Upper lobe of left lung (tissue), 6 donors: Measurements from ENCODE around the gene EML4. TPM values are rescaled to one million over a fixed set of nuclear protein-coding genes. Genes with fewer than 3 reads are reported as not detected.
A peak's percentile ranks its signal among the peaks of the same experiment; 100 is the strongest.

ENCODE experiments used
- ATAC-seq, 2 donors: fragments of 200-7000 bp; cut with Tn5 transposase; one replicate each; pipeline ENCODE4 v1.9.1; 2022; ENCODE audit warnings: mild to moderate bottlenecking in 2 of 2, moderate library complexity in 2 of 2; ENCODE audit not compliant: low FRiP score in 2 of 2
- DNase-seq, 2 donors: peaks; one replicate each; pipeline ENCODE4 v3.0.0-alpha.2; 2019 to 2020
- H3K27ac ChIP-seq, 4 donors: fragments of 200-600 bp; sonication (generic); one replicate each; pipeline ENCODE4 v1.5.1; 2016 to 2019
- H3K27me3 ChIP-seq, 4 donors: fragments of 200-600 bp; sonication (generic); one replicate each; pipeline ENCODE4 v1.5.1; 2017 to 2019
- H3K36me3 ChIP-seq, 4 donors: fragments of 200-600 bp; sonication (generic); one replicate each; pipeline ENCODE4 v1.5.1; 2016 to 2019
- H3K4me1 ChIP-seq, 4 donors: fragments of 200-600 bp; sonication (generic); one replicate each; pipeline ENCODE4 v1.5.1; 2018 to 2019
- H3K4me3 ChIP-seq, 4 donors: fragments of 200-600 bp; sonication (generic); one replicate each; pipeline ENCODE4 v1.5.1; 2017 to 2019; ENCODE audit warnings: mild to moderate bottlenecking in 2 of 4, moderate library complexity in 1 of 4
- H3K9me3 ChIP-seq, 4 donors: fragments of 200-600 bp; sonication (generic); one replicate each; pipeline ENCODE4 v1.5.1; 2018 to 2019
- EP300 ChIP-seq, 4 donors: sonication (generic); formaldehyde crosslinking; IDR thresholded peaks; one replicate each; pipeline ENCODE4 v1.5.1; 2017; ENCODE audit warnings: antibody characterized with exemption in 4 of 4, control low read depth in 2 of 4
- POLR2A ChIP-seq, 4 donors: fragments of 450-650 bp; IDR thresholded peaks; one replicate each; pipeline ENCODE4 v1.5.1; 2016 to 2017; ENCODE audit warnings: antibody characterized with exemption in 4 of 4, mild to moderate bottlenecking in 2 of 4
- POLR2AphosphoS5 ChIP-seq, 2 donors: sonication (generic); formaldehyde crosslinking; IDR thresholded peaks; one replicate each; pipeline ENCODE4 v1.5.1; 2017; ENCODE audit warnings: antibody characterized with exemption in 2 of 2
- WGBS, 2 donors: methylation state at CpG; one replicate each; pipeline ENCODE4 v1.1.5; 2017 to 2018; 5-methylcytosine and 5-hydroxymethylcytosine counted together
- total RNA-seq, 6 donors: library from RNA; depleted of rRNA in 4 of 6; stranded (reverse); fragments of >200 nt in 4 of 6; gene quantifications; one replicate each; pipeline versions ENCODE4 v1.1.0 to v1.2.1, GENCODE V29; 2016 to 2021
- TF ChIP-seq, protein P1 (sequence below), 6 experiments: fragments of 450-650 bp in 4 of 6; fragments of 200-600 bp in 2 of 6; sonication (generic) in 2 of 6; IDR thresholded peaks; one replicate each; pipeline ENCODE4 v1.5.1; 2016 to 2019; ENCODE audit warnings: antibody characterized with exemption in 6 of 6
- donor health status: DM: no; HTN: no; CAD: no; lungs with moderate emphysema.
- donor health status: DM: no; HTN: yes; CAD: no; lungs with severe emphysema.

Gene EML4
- total RNA-seq, 6 donors from 2014 or later = 42.7 to 96.9 (median 62.0) TPM

DNA sequence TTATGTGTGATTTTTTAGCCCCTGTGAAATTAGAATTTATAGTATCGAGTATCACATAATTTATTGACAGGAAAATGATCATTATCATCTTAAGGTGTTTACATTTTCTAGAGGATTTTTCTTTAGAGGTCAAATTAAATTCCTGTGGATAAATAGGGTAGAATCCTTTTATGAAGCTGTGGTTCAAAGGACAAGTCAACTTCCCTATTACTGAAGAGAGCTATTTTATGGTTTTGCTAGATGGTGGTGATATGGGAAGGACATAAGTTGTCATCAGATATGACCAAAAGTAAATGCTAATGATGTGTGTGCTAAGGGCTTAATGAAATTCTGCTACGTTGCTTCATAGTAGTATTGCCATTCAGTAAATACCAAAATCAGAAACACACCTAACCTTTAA is 80.1 kb downstream of the EML4 start:
- Histone ChIP-seq H3K4me3 (no peak overlapping the region), H3K4me1 (peaks cover 9 to 19% (median 15%) of the 10 kb centered on the region in 4 donors), H3K27me3 (no peaks in the 10 kb centered on the region), H3K9me3 (no peaks in the 10 kb centered on the region), H3K27ac (peak overlapping the region in 1 of 4 donors; percentile 8), H3K36me3 (peaks cover 0 to 8% (median 0%) of the 10 kb centered on the region in 4 donors)
- WGBS, 2 donors = 28 to 38% methylated on average over 2 of the region's 2 CpGs
- ATAC-seq (peak in 1 of 2 donors; percentile 23), DNase-seq (no peak)
- no peak for TF ChIP-seq POLR2AphosphoS5 (IDR thresholded peaks at IDR 0.05)
- TF ChIP-seq, protein P1, sequence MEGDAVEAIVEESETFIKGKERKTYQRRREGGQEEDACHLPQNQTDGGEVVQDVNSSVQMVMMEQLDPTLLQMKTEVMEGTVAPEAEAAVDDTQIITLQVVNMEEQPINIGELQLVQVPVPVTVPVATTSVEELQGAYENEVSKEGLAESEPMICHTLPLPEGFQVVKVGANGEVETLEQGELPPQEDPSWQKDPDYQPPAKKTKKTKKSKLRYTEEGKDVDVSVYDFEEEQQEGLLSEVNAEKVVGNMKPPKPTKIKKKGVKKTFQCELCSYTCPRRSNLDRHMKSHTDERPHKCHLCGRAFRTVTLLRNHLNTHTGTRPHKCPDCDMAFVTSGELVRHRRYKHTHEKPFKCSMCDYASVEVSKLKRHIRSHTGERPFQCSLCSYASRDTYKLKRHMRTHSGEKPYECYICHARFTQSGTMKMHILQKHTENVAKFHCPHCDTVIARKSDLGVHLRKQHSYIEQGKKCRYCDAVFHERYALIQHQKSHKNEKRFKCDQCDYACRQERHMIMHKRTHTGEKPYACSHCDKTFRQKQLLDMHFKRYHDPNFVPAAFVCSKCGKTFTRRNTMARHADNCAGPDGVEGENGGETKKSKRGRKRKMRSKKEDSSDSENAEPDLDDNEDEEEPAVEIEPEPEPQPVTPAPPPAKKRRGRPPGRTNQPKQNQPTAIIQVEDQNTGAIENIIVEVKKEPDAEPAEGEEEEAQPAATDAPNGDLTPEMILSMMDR (IDR thresholded peaks at IDR 0.05) = no peak
- TF ChIP-seq EP300 (IDR thresholded peaks at IDR 0.05) = no peak
- no peak for TF ChIP-seq POLR2A (IDR thresholded peaks at IDR 0.05)

DNA sequence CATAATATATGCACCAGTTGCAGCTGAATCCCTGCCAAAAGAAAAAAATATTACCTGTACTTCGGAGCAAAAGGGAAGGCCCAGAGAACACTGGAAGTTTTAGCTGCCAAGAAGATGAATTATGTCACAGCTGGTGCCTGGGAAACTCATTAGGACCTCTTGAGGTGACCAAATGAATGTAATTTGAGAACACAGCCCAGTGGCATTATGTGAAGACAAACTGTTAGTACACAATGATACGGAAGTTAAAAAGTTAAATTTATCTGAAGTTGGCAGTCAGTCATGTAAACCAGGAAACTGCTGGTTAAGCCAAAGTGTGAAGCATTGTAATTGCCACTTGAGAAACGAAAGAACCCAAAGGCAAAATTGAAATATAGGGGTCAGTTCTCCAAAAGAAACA is 80.7 kb downstream of the EML4 start:
- peaks cover 0 to 8% (median 0%) of the 10 kb centered on the region in 4 donors for H3K36me3 ChIP-seq
- peak in 1 of 2 donors; percentile 35 for DNase-seq
- peak; percentile 38 to 80 for ATAC-seq
- peaks cover 9 to 19% (median 15%) of the 10 kb centered on the region in 4 donors for H3K4me1 ChIP-seq
- TF ChIP-seq EP300 (IDR thresholded peaks at IDR 0.05) (no peak), POLR2A (IDR thresholded peaks at IDR 0.05) (no peak), POLR2AphosphoS5 (IDR thresholded peaks at IDR 0.05) (no peak)
- TF ChIP-seq, protein P1 (IDR thresholded peaks at IDR 0.05) = no peak
- WGBS, 2 donors = 17 to 21% methylated on average over 3 of the region's 3 CpGs
- no peaks in the 10 kb centered on the region for H3K9me3 ChIP-seq
- H3K27ac ChIP-seq = peak overlapping the region in 2 of 4 donors; percentile 8 to 10
- H3K27me3 ChIP-seq = no peaks in the 10 kb centered on the region
- no peak overlapping the region for H3K4me3 ChIP-seq

DNA sequence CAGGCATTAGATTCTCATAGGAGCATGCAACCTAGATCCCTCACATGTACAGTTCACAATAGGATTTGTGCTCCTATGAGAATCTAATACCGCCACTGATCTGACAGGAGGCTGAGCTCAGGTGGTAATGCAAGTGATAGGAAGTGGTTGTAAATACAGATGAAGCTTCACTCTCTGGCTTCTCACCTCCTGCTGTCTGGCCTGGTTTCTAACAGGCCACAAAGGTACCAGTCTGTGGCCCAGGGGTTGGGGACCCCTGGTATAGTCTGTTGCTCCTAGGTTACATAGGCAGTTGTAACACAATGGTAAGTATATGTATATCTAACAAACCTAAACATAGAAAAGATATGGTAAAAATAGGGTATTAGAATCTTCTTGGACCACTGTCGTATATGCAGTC is 81.8 kb downstream of the EML4 start:
- H3K27ac ChIP-seq = no peak overlapping the region
- H3K4me3 ChIP-seq = no peak overlapping the region
- 86 to 96% methylated on average over 2 of the region's 2 CpGs for whole genome bisulfite sequencing, 2 donors

DNA sequence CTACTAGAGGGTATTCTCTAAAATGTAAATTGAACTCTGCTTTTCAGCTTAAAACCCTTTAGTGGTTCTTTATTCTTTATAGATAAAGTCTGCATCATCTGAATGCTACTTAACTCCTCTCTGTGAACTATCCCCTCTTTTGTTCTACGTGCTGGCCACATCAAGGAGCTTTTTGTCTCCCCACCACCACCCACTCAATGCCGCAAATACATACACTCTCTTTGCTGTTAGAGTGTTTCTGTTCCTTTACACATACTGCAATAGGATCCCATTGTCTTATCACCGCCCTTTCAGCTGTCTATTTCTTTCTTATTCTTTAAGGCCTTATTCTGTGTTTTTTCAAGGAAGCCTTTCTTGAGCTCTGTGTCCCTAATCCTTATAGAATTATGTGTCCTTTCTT is 83.3 kb downstream of the EML4 start:
- H3K27me3 ChIP-seq = no peaks in the 10 kb centered on the region
- DNase-seq = no peak
- no peak for ATAC-seq

More for the DNA sequence above, 81.8 kb downstream of the EML4 start:
- Histone ChIP-seq H3K4me1 (peaks cover 9 to 20% (median 15%) of the 10 kb centered on the region in 4 donors), H3K36me3 (peaks cover 0 to 6% (median 0%) of the 10 kb centered on the region in 4 donors), H3K9me3 (no peaks in the 10 kb centered on the region), H3K27me3 (no peaks in the 10 kb centered on the region)
- ATAC-seq (no peak), DNase-seq (no peak)
- TF ChIP-seq POLR2AphosphoS5 (IDR thresholded peaks at IDR 0.05) (no peak), EP300 (IDR thresholded peaks at IDR 0.05) (no peak), POLR2A (IDR thresholded peaks at IDR 0.05) (no peak)

DNA sequence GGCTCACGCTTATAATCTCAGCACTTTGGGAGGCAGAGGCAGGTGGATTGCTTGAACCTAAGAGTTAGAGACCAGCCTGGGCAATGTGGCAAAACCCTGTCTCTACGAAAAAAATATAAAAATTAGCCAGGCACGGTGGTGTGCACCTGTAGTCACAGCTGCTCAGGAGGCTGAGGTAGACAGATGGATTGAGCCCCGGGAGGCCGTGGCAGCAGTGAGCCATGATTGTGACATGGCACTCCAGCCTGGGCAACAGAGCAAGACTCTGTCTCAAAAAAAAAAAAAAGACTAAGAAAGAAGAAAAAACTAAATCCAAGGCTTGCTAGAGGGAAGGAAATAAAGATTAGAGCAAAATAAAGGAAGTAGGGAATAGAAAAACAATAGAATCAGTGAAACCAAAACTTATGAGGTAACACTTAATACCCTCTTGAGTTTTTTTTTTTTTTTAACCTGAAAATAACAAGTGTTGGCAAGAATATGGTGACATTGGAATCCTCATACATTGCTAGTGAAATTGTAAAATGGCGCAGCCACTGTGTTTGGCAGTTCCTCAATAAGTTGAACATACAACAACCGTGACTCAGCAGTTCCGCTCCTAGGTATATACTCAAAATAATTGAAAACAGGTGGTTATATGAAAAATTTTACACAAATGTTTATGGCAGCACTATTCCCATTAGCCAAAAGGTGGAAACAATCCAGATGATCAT is 85.2 kb downstream of the EML4 start:
- ATAC-seq = no peak
- no peak for DNase-seq
- Histone ChIP-seq H3K9me3 (no peaks in the 10 kb centered on the region), H3K36me3 (peaks cover 0 to 7% (median 0%) of the 10 kb centered on the region in 4 donors), H3K27ac (no peak overlapping the region), H3K27me3 (no peaks in the 10 kb centered on the region), H3K4me1 (peaks cover 10 to 24% (median 16%) of the 10 kb centered on the region in 4 donors), H3K4me3 (no peak overlapping the region)
- TF ChIP-seq POLR2A (IDR thresholded peaks at IDR 0.05) = no peak
- no peak for TF ChIP-seq EP300 (IDR thresholded peaks at IDR 0.05)
- 97 to 98% methylated on average over 8 of the region's 8 CpGs for WGBS, 2 donors

More for the DNA sequence above, 83.3 kb downstream of the EML4 start:
- 85 to 90% methylated on average over 3 of the region's 3 CpGs for WGBS, 2 donors
- H3K4me1 ChIP-seq = peaks cover 13 to 26% (median 17%) of the 10 kb centered on the region in 4 donors
- H3K9me3 ChIP-seq = no peaks in the 10 kb centered on the region
- TF ChIP-seq POLR2A (IDR thresholded peaks at IDR 0.05) (no peak), EP300 (IDR thresholded peaks at IDR 0.05) (no peak), POLR2AphosphoS5 (IDR thresholded peaks at IDR 0.05) (no peak)
- TF ChIP-seq, protein P1 (IDR thresholded peaks at IDR 0.05) = no peak
- H3K36me3 ChIP-seq = no peaks in the 10 kb centered on the region
- no peak overlapping the region for H3K4me3 ChIP-seq
- H3K27ac ChIP-seq = no peak overlapping the region
